Kidney epithelial cell (primary cell): ENCODE results near the gene ADIRF. TPM values are rescaled to one million over a fixed set of nuclear protein-coding genes. Genes with fewer than 3 reads are reported as not detected.

Source experiments
- DNase-seq: peaks from one replicate; pipeline ENCODE4 v3.0.0-alpha.2; 2010; ENCODE audit warnings: low read depth
- H3K27me3 ChIP-seq: 2 replicates; pipeline ENCODE4 v1.6.0; 2011; ENCODE audit warnings: low read length; ENCODE audit not compliant: control insufficient read depth, insufficient read depth
- H3K36me3 ChIP-seq: 2 replicates; pipeline ENCODE4 v1.5.1; 2011; ENCODE audit warnings: low read length; ENCODE audit not compliant: control insufficient read depth, insufficient read depth
- H3K4me3 ChIP-seq: 2 replicates; pipeline ENCODE4 v1.5.1; 2011; ENCODE audit warnings: low read depth, mild to moderate bottlenecking, control low read depth, low read length
- CTCF ChIP-seq: IDR thresholded peaks from 2 replicates; pipeline ENCODE4 v1.5.1; 2011; ENCODE audit warnings: mild to moderate bottlenecking, moderate library complexity, low read length, control low read depth, inconsistent platforms; ENCODE audit not compliant: insufficient read depth, poor library complexity, severe bottlenecking
- total RNA-seq: library from RNA; depleted of rRNA; stranded (reverse); fragments of >200 nt; gene quantifications from 2 replicates; pipeline ENCODE4 v1.2.3, GENCODE V29; 2015

Gene ADIRF
- total RNA-seq, 1 donor from 2014 or later = not detected

GRCh38 chr10:86967481-86967941 lies 771 bp upstream of the ADIRF start:
- no peak overlapping the region for H3K4me3 ChIP-seq
- peaks cover 9% of the 10 kb centered on the region for H3K27me3 ChIP-seq
- no peak for TF ChIP-seq CTCF
- H3K36me3 ChIP-seq = no peaks in the 10 kb centered on the region
- no peak for DNase-seq

GRCh38 chr10:86968994-86969355 lies 693 bp downstream of the ADIRF start:
- Histone ChIP-seq H3K4me3 (no peak overlapping the region), H3K36me3 (no peaks in the 10 kb centered on the region), H3K27me3 (peaks cover 9% of the 10 kb centered on the region)
- no peak for TF ChIP-seq CTCF
- no peak for DNase-seq

- no peak for TF ChIP-seq CTCF
- Histone ChIP-seq H3K4me3 (no peak overlapping the region), H3K36me3 (no peaks in the 10 kb centered on the region), H3K27me3 (peaks cover 9% of the 10 kb centered on the region)
- DNase-seq = no peak
Measured at GRCh38 chr10:86969421-86970041, 1.2 kb downstream of the ADIRF start.

- Histone ChIP-seq H3K27me3 (peaks cover 9% of the 10 kb centered on the region), H3K36me3 (no peaks in the 10 kb centered on the region), H3K4me3 (peak overlapping the region; percentile 49)
- no peak for DNase-seq
- no peak for TF ChIP-seq CTCF
Measured at GRCh38 chr10:86970162-86970981, 2.1 kb downstream of the ADIRF start.

GRCh38 chr10:86970982-86971231 lies 2.6 kb downstream of the ADIRF start:
- no peak for TF ChIP-seq CTCF
- no peak for DNase-seq
- Histone ChIP-seq H3K4me3 (peak overlapping the region; percentile 49), H3K36me3 (no peaks in the 10 kb centered on the region), H3K27me3 (peaks cover 9% of the 10 kb centered on the region)
